A549 (cell line): Measurements from ENCODE around the gene PDF.

Experiments used
- CEBPB ChIP-seq, 2 experiments: fragments of >200 bp in 1 of 2; sonication (Bioruptor Twin) in 1 of 2; formaldehyde crosslinking in 1 of 2; IDR thresholded peaks; 2 replicates each; pipeline ENCODE4 v1.6.1; 2012 to 2016
- CTCF ChIP-seq: fragments of >200 bp; sonication (Bioruptor Twin); formaldehyde crosslinking; IDR thresholded peaks from 3 replicates; pipeline ENCODE4 v1.5.1; 2016
- ELK1 ChIP-seq: fragments of 150-350 bp; IDR thresholded peaks from 2 replicates; pipeline ENCODE4 v1.6.1; 2014; ENCODE audit warnings: low read depth, mild to moderate bottlenecking, low read length
- FOSL2 ChIP-seq, 2 experiments: fragments of 450-650 bp in 1 of 2; fragments of >200 bp in 1 of 2; sonication (Bioruptor Twin) in 1 of 2; formaldehyde crosslinking; IDR thresholded peaks; 2 replicates each; pipeline versions ENCODE4 v1.5.0 to v1.6.1; 2016 to 2020; ENCODE audit warnings: mild to moderate bottlenecking in 1 of 2, moderate library complexity in 1 of 2
- MYC ChIP-seq: IDR thresholded peaks from 2 replicates; pipeline ENCODE4 v1.6.1; 2012; ENCODE audit warnings: mild to moderate bottlenecking, inconsistent platforms, low read length, improper control_type of control experiment, borderline replicate concordance
- RAD21 ChIP-seq, 2 experiments: fragments of >200 bp in 1 of 2; sonication (Bioruptor Twin) in 1 of 2; formaldehyde crosslinking in 1 of 2; IDR thresholded peaks in 1 of 2; conservative IDR thresholded peaks in 1 of 2; 2 replicates in 1 of 2; 3 replicates in 1 of 2; pipeline ENCODE4 v1.6.1; 2012 to 2018; ENCODE audit warnings: inconsistent platforms in 1 of 2
- RCOR1 ChIP-seq: fragments of 150-350 bp; IDR thresholded peaks from 2 replicates; pipeline ENCODE4 v1.6.1; 2014; ENCODE audit warnings: antibody characterized with exemption, low read length, low read depth

- TF ChIP-seq MYC (no peak), CTCF (no peak), RAD21 (conservative IDR thresholded peaks at IDR 0.05 in 1 of 2, IDR thresholded peaks at IDR 0.05 in 1 of 2) (no peak), FOSL2 (IDR thresholded peaks at IDR 0.05) (no peak), FOSL2 (CRISPR knock-in tag; IDR thresholded peaks at IDR 0.05) (no peak), CEBPB (IDR thresholded peaks at IDR 0.05) (no peak), RCOR1 (no peak), ELK1 (no peak)
Measured at GRCh38 chr16:69344171-69344570, 13.8 kb upstream of the PDF start.
